ENCODE results near the gene ANKLE1.
A peak's percentile ranks its signal among the peaks of the same experiment; 100 is the strongest.

The ANKLE1 gene

GRCh38 chr19:17305517-17306284 lies 24.0 kb downstream of the ANKLE1 start, which contains the start of gene MRPL34:
Gene MRPL34, plus strand, starts transcription at chr19:17305872. Its CDS starts 21 bp downstream, at chr19:17305893.
- peak; percentile 99 for DNase-seq (ENCODE audit: low spot score)

DNA sequence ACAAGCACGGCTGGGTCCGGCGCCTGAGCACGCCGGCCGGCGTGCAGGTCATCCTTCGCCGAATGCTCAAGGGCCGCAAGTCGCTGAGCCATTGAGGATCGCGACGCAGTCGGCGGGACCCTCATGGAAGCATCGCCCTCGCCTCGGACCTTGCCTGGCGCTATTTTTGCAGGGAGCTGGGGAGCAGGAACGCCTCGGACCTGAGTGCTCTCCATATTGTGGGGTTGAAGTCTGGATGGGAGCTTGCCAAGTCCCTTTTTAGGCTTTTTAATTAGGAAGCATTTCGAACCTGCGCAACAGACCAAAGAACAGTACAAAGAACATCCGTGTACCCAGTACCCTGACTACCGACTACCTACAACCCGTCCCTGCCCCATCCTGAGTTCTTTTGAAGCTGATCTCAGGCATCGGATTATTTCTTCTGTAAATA lies 24.6 kb downstream of the ANKLE1 start:
- DNase-seq (ENCODE audit: low spot score): no peak

DNA sequence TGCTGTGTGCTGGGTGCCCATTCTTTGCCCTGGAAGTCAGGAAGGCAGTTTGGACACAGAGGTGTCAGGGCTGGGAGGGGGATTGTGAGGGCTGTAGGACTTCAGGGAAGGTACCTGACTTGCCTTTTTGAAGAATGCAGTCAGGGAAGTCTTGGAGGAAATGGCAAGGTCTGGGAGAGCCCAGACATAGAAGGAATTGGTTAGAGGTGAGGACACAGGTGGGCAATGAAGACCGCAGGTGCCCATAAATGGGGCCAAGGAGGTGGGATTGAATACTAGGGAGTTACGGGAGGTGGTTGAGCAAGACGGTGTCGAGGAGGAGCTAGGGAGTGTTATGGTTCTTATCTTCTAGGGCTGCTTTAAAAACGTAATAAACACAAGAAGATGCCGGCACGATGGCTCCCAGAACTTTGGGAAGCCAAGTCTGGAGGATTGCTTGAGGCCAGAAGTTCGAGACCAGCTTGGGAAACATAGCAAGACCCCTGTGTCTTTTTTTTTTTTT lies 26.2 kb downstream of the ANKLE1 start:
- DNase-seq (ENCODE audit: low spot score): no peak

GRCh38 chr19:17309198-17309964 lies 27.7 kb downstream of the ANKLE1 start, which contains the start of gene DDA1:
Gene DDA1, plus strand, starts transcription at chr19:17309563. Its CDS starts 92 bp downstream, at chr19:17309655.
- peak; percentile 99 for DNase-seq (ENCODE audit: low spot score)

DNA sequence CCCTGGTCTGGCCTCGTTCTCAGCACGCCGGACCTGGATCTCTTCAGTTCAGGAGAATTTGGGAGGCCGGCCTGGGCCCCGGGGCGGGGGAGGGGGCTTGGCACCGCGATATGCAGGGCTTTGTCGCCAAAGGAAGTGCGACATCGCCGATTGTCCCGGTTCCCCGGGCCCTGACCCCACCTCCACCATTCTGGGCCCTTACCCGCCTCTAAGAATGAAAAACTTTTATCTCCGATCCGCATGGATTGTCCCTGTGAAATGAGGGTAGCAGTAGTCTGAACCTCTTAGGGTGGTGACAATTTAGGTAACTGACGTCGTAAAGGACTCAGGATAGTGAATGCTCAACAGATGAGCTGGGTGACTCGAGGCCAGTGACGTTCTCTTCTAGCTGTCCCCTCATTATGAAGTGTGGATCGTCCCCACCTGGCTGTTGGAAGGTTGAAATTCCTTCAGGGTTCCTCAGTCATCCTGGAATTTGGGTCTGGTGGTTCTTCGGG lies 28.3 kb downstream of the ANKLE1 start:
- no peak for DNase-seq (ENCODE audit: low spot score)

DNA sequence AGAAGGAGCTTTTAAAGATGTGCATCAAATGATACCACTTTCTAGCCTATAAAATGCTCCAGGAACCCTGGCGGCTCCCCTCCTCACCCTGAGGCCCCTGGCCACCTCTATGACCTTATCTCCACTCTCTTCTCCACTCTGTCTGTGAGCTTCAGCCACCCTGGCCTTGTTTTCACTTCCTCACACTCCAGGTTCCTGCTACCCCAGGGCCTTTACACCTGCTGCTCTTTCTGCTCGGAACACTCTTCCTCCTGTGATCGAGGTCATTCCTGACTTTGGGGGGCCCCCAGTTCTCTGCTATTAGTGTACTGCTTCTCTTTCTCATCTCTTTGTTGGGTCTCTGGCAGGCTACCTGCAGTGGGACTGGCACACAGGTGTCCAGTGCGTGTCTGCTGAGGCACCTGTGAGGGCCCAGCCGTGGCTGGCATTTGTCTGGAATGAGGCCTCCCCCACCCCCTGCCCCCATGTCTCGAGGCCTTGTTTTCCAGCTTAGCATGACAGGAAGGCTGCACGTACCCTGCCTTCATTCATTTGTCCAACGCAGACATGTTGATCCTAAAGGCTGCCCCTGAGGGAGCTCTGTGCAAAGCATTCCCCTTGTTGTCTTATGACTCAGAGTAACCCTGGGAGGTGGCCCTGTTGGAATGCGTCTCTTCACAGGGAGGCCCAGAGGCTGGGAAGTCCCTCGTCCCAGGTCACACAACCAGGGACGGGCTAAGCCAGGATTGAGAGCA lies 29.9 kb downstream of the ANKLE1 start:
- DNase-seq (ENCODE audit: low spot score): no peak

GRCh38 chr19:17312189-17313113 lies 30.8 kb downstream of the ANKLE1 start:
- DNase-seq (ENCODE audit: low spot score): no peak

GRCh38 chr19:17314007-17314593 lies 32.4 kb downstream of the ANKLE1 start:
- no peak for DNase-seq (ENCODE audit: low spot score)

DNA sequence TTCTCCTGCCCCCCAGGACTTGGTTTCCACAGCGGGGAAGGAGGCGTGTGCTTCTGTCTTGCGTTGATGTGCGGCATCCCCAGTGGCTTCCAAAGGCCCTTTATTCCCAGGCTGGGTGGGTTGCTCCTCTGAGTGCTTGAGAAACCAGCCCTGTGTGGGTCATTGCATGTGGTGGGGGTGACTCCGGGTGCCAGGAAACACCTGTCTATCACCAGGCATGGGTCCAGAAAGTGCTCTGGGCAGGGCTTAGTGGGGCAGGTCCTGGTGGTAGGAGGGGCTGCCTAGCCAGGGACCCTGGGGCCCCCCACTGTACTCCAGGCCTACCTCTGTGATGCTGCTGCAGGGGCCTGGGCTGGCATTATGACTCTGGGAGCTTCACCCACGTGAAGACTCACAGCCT lies 37.3 kb downstream of the ANKLE1 start:
- no peak for DNase-seq (ENCODE audit: low spot score)

DNA sequence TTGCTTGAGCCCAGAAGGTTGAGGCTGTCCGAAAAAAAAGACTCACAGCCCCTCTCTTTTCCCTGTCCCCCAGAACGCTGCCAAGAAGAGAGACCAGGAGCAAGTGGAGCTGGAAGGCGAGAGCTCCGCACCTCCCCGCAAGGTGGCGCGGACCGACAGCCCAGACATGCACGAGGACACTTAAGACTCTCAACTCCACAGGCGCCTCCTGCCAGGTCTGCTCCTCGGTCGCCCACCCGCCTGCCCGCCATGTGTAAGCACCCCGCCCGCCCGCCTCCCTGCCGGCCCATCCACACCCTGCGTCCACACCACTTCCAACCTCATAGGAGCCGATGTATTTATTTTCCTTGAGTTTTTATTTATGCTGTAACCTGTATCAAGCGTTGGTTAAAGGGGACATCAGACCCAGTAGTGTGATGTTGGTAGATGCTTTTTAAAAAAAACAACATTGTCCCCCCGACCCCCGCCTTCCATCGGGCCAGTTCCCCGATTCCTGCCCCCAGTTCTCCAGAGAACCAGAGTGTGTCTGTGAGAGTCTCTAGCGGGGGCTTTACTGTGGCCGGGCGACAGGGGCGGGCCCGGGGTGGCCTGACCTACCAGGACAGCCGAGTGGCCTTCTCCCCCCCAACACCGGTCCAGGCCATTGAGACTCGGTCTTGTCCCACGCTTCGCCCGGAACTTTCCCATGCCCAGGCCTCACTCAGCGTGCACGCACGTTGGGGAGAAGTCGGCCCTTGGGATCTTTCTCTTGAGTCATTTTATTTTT lies 38.0 kb downstream of the ANKLE1 start:
- no peak for DNase-seq (ENCODE audit: low spot score)

DNA sequence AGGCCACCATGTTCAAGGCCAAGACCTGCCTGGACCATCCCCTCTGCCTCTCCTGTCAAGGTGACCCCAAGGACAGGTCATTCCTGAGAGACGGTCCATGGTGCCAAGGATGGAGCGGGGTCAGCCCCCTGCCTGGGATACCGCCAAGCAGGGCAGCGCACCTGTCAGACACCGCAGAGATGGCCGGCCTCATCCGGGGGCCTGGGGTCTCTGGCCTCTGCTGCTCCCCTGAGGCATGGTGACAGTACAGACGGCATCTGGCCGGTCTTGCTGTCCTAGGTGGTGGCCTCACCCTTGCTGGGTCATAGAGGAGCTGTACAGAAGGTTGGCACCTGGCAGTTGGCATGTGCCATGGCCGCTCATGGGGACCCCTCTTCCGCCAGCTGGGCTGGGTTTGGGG lies 38.7 kb downstream of the ANKLE1 start:
- DNase-seq (ENCODE audit: low spot score): no peak

DNA sequence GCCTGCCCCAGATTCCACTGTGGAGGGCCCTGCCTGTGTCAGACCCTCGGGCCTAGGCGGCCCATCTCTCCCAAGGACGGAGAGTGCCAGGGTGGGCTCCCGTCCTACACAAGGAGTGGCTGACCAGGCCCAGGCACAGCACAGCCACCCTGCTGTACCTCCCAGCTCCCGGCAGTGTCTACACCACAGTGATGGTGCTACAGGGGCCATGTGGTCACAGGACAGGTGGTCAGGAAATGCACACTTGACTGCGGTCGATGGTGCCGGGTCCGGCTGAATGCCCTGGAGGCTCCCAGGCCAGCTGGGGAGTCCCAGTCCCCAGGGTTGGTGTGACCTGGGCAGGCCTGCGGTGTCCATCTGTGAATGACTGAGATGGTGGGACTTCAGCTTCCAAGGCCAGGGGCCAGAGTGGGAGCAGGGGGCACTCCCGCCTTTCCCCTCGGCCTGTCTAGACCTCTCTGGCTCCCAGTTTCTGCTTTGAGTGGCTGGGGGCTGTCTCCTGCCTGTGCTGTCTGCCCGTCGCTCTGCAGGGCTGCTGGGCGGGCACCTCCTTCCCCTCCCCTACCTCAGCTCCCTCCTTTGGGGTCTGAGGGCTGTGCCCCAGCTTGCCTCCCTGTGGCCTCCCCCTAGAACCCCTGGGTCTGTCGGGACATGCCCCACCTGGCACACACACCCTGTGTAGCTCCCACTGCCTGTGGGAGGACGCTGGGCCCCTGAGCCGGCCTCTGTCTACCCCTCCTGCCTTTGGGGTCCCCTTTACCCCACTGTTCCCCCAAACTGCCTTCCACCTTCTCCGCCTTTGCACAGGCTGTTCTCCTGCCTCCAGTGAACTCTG lies 40.2 kb downstream of the ANKLE1 start:
- no peak for DNase-seq (ENCODE audit: low spot score)

- DNase-seq (ENCODE audit: low spot score): no peak
These were observed 41.2 kb downstream of the ANKLE1 start for GRCh38 chr19:17322854-17323253.

GRCh38 chr19:17323300-17323963 lies 41.7 kb downstream of the ANKLE1 start:
- no peak for DNase-seq (ENCODE audit: low spot score)

DNA sequence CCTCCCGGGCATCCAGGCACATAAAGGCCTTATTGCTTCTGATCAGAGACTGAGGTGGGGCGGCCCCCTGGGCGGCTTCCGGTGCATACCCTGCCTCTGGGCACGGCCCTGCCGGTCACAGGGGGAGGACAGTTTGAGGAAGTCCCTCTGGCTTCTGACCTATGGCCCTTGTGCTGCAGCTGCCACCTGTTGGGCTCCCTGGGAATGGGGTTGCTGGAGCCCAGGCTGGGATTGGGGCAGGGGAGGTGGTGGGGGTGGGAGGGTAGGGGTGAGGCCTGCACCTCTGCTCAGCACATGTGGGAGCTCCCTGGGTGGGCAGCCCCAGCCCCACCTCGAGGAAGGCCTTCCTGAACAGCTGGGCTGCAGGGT lies 42.2 kb downstream of the ANKLE1 start:
- no peak for DNase-seq (ENCODE audit: low spot score)

DNA sequence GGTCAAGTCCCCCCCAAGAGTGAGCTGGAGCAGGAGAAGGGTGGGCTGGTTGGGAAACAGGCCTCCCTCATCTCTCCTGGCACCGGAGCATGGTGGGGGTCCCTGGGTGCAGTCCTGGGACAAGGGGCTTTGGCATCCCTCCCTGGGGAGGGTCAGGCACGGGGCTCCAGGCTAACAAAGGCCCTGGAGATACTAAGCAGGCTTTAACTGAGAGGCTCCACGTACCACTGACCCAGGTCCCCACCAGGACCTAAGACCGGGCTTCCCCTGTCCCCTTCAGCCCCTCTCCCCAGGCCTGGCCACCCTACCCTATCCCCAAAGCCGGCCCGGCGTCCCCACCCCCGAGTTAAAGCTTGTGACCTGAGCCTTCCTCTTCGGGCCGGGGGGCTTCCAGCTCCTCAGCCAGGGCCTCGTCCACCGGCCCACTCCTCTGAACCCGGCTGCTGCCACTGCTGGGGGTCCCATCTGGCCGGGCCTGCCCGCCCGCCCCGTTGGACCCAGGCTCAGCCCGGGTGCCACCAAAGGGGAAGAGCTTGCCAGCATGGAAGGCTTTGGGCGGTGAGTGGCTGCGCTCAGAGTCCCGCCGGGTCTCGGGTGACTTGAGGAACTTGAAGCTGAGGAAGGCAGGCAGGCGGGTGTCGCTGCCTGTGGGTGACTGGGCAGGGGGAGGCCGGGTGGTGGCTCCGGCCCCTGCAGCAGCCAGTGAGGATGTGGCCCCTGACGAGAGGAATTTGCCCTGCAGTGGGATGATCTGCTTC lies 42.8 kb downstream of the ANKLE1 start:
- DNase-seq (ENCODE audit: low spot score): no peak

- no peak for DNase-seq (ENCODE audit: low spot score)
These were observed 43.4 kb downstream of the ANKLE1 start for GRCh38 chr19:17325133-17325532.

Data from ecto neural progenitor cell (in vitro differentiated cells).